IMR-90 (cell line): ENCODE measurements around the gene KIF25. TPM values are rescaled to one million over a fixed set of nuclear protein-coding genes. Genes with fewer than 3 reads are reported as not detected.

Source experiments
- ATAC-seq: fragments of 200-7000 bp; cut with Tn5 transposase; 2 replicates; pipeline ENCODE4 v1.9.1; 2020; ENCODE audit warnings: low read depth, mild to moderate bottlenecking, moderate library complexity
- BruUV-seq: library from RNA; stranded (reverse); fragments of 400-500 nt; replicated peaks from 2 replicates; lab custom pipeline; 2021; lab: Mats Ljungman, UMichigan
- CTCF ChIA-PET: fragments of 300-600 bp; formaldehyde crosslinking; extraction: SDS; loops from one replicate; lab custom pipeline; 2021; ENCODE audit warnings: antibody characterized with exemption; lab: Yijun Ruan, JAX
- POLR2A ChIA-PET: fragments of 300-600 bp; sonication (Branson Sonifier 250); formaldehyde crosslinking; loops from one replicate; lab custom pipeline; 2022; ENCODE audit warnings: antibody characterized with exemption; ENCODE audit not compliant: unreplicated experiment; lab: Charles Lee
- DNase-seq: peaks from one replicate; pipeline ENCODE4 v3.0.0; 2013
- H2AFZ ChIP-seq: replicated peaks from 2 replicates; pipeline ENCODE3; 2013; ENCODE audit warnings: low read length, mild to moderate bottlenecking; ENCODE audit not compliant: poor library complexity
- H2AK5ac ChIP-seq: 2 replicates; pipeline ENCODE4 v1.6.1; 2013; ENCODE audit warnings: low read depth, low read length, inconsistent platforms
- H2AK9ac ChIP-seq: replicated peaks from 2 replicates; pipeline ENCODE3; 2013; ENCODE audit warnings: mild to moderate bottlenecking, low read depth, low read length, moderate library complexity; ENCODE audit not compliant: poor library complexity
- H2BK120ac ChIP-seq: 2 replicates; pipeline ENCODE4 v1.6.1; 2013; ENCODE audit warnings: low read depth, low read length, inconsistent platforms
- H2BK15ac ChIP-seq: 3 replicates; pipeline ENCODE4 v1.6.1; 2013; ENCODE audit warnings: low read depth, low read length, inconsistent platforms
- H2BK20ac ChIP-seq: 2 replicates; pipeline ENCODE4 v1.6.1; 2013; ENCODE audit warnings: low read depth, mild to moderate bottlenecking, inconsistent platforms, low read length, moderate library complexity
- H2BK5ac ChIP-seq: 2 replicates; pipeline ENCODE4 v1.6.1; 2013; ENCODE audit warnings: mild to moderate bottlenecking, low read depth, low read length, inconsistent platforms; ENCODE audit not compliant: poor library complexity, severe bottlenecking
- H3K14ac ChIP-seq: replicated peaks from 2 replicates; pipeline ENCODE4 v1.6.1; 2013; ENCODE audit warnings: low read depth, low read length, inconsistent platforms
- H3K18ac ChIP-seq: 2 replicates; pipeline ENCODE4 v1.6.1; 2013; ENCODE audit warnings: low read depth, low read length, control low read depth
- H3K23ac ChIP-seq: 2 replicates; pipeline ENCODE4 v1.6.1; 2013; ENCODE audit warnings: low read depth, low read length, inconsistent platforms
- H3K27ac ChIP-seq: 2 replicates; pipeline ENCODE4 v1.5.1; 2013; ENCODE audit warnings: mild to moderate bottlenecking, control low read depth, low read length; ENCODE audit not compliant: insufficient read depth
- H3K27me3 ChIP-seq: 2 replicates; pipeline ENCODE4 v1.6.1; 2013; ENCODE audit warnings: low read length; ENCODE audit not compliant: control insufficient read depth, insufficient read depth
- H3K36me3 ChIP-seq: 2 replicates; pipeline ENCODE4 v1.6.1; 2013; ENCODE audit warnings: low read length, mixed read lengths; ENCODE audit not compliant: control insufficient read depth, insufficient read depth
- H3K4ac ChIP-seq: 2 replicates; pipeline ENCODE4 v1.6.1; 2013; ENCODE audit warnings: low read depth, low read length, inconsistent platforms
- H3K4me1 ChIP-seq: 2 replicates; pipeline ENCODE4 v1.6.1; 2013; ENCODE audit warnings: low read length, mixed read lengths; ENCODE audit not compliant: control insufficient read depth, insufficient read depth
- H3K4me2 ChIP-seq: 2 replicates; pipeline ENCODE4 v1.6.1; 2013; ENCODE audit warnings: low read depth, mild to moderate bottlenecking, control low read depth, low read length, moderate library complexity
- H3K4me3 ChIP-seq: 2 replicates; pipeline ENCODE4 v1.5.1; 2013; ENCODE audit warnings: low read depth, mild to moderate bottlenecking, control low read depth, low read length, moderate library complexity; ENCODE audit not compliant: insufficient read depth
- H3K56ac ChIP-seq: 2 replicates; pipeline ENCODE4 v1.6.1; 2013; ENCODE audit warnings: low read length, inconsistent platforms; ENCODE audit not compliant: insufficient read depth; ENCODE audit errors: extremely low read depth
- H3K79me1 ChIP-seq, 2 experiments: 2 replicates each; pipeline ENCODE4 v1.6.1; 2013; ENCODE audit warnings: low read length in 2 of 2, inconsistent platforms in 1 of 2, low read depth in 1 of 2
- H3K9ac ChIP-seq: 2 replicates; pipeline ENCODE4 v1.6.1; 2013; ENCODE audit warnings: low read depth, low read length, control low read depth
- H3K9me1 ChIP-seq: 2 replicates; pipeline ENCODE4 v1.6.1; 2013; ENCODE audit warnings: low read length, inconsistent platforms; ENCODE audit not compliant: insufficient read depth
- H3K9me3 ChIP-seq: 2 replicates; pipeline ENCODE4 v1.6.1; 2013; ENCODE audit warnings: low read length; ENCODE audit not compliant: control insufficient read depth, insufficient read depth
- H4K20me1 ChIP-seq: 2 replicates; pipeline ENCODE4 v1.6.1; 2013; ENCODE audit warnings: low read length, inconsistent platforms; ENCODE audit not compliant: insufficient read depth
- H4K5ac ChIP-seq: 2 replicates; pipeline ENCODE4 v1.6.1; 2013; ENCODE audit warnings: mild to moderate bottlenecking, low read depth, low read length, control low read depth
- H4K8ac ChIP-seq, 2 experiments: 2 replicates each; pipeline ENCODE4 v1.6.1; 2013; ENCODE audit warnings: low read depth in 2 of 2, low read length in 2 of 2, control low read depth in 1 of 2, inconsistent platforms in 1 of 2
- H4K91ac ChIP-seq: 2 replicates; pipeline ENCODE4 v1.6.1; 2013; ENCODE audit warnings: low read depth, low read length, inconsistent platforms; ENCODE audit not compliant: insufficient read depth
- BHLHE40 ChIP-seq: fragments of 150-350 bp; IDR thresholded peaks from 2 replicates; pipeline ENCODE4 v1.6.1; 2016; ENCODE audit warnings: mild to moderate bottlenecking, low read depth, low read length
- CHD1 ChIP-seq: IDR thresholded peaks from 2 replicates; pipeline ENCODE4 v1.6.1; 2012; ENCODE audit warnings: low read depth, low read length, improper control_type of control experiment
- CTCF ChIP-seq: conservative IDR thresholded peaks from 2 replicates; pipeline ENCODE4 v1.5.1; 2012; ENCODE audit warnings: mild to moderate bottlenecking, low read depth, low read length, improper control_type of control experiment
- ELK1 ChIP-seq: fragments of 150-350 bp; IDR thresholded peaks from 2 replicates; pipeline ENCODE4 v1.6.1; 2016; ENCODE audit warnings: low read depth, mild to moderate bottlenecking, low read length, moderate library complexity, borderline replicate concordance
- POLR2A ChIP-seq: IDR thresholded peaks from 2 replicates; pipeline ENCODE4 v1.6.1; 2012; ENCODE audit warnings: mild to moderate bottlenecking, low read depth, low read length
- WGBS, 2 experiments: methylation state at CpG; one replicate each; pipeline versions ENCODE4 v1.1.5 to v1.1.7; 2013; ENCODE audit warnings: missing lambda C conversion rate in 2 of 2; ENCODE audit not compliant: insufficient read length in 1 of 2; ENCODE audit errors: extremely low coverage in 2 of 2; 5-methylcytosine and 5-hydroxymethylcytosine counted together
- dilution Hi-C: fragments of 300-500 bp; cut with HindIII; formaldehyde crosslinking; loops from one replicate; pipeline ENCODE4 v1.14.3; 2018; ENCODE audit warnings: low sequenced_read_pairs; ENCODE audit not compliant: unreplicated experiment
- in situ Hi-C: fragments of 300-500 bp; cut with MboI; formaldehyde crosslinking; loops from 3 replicates; pipeline ENCODE4 v1.14.3; 2019; ENCODE audit warnings: low sequenced_read_pairs, inconsistent platforms, mixed read lengths
- intact Hi-C: fragments of 100-400 bp; cut with micrococcal nuclease; formaldehyde crosslinking; loops from 2 replicates; pipeline ENCODE4 v1.10.0; 2022
- polyA plus RNA-seq, 3 experiments: library from polyadenylated mRNA; depleted of rRNA; stranded (reverse); fragments of >200 nt; gene quantifications; 2 replicates each; pipeline ENCODE4 v1.2.3, GENCODE V29; 2012; ENCODE audit warnings: low replicate concordance in 1 of 3
- total RNA-seq: library from RNA; depleted of rRNA; stranded (reverse); fragments of >200 nt; gene quantifications from 2 replicates; pipeline ENCODE4 v1.2.3, GENCODE V29; 2012

Gene KIF25
- total and polyA plus RNA-seq, 2 of the 4 experiments (the other 2 are of a cell fraction): not detected

DNA sequence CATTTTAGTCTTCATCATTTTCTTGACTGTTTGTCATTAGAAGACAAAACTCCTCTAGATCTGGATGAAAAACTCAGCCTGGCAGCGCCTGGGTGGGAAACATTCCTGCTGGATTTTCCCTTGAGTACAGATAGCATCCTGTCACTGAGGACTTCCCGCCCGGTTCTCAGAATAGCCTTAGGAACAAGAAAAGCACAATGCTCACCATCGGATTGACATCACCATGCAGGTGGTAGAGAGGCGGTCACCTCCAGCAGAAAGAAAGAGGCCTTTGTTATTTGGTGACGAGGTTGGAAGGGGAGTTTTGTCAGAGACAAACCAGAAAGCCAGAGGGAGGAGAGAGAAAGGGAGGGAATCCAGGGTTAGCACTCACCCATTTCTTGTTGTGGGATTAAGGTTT is 39.8 kb downstream of the KIF25 start:
- Histone ChIP-seq H3K4ac (peak overlapping the region; percentile 39; the same call in 1 of the 2 replicates), H2BK15ac (peak overlapping the region; percentile 15; the same call in 1 of the 3 replicates), H3K36me3 (no peaks in the 10 kb centered on the region), H2BK5ac (no peak overlapping the region), H4K91ac (no peak overlapping the region), H3K9me1 (peaks cover 5% of the 10 kb centered on the region; the same call in 1 of the 2 replicates), H4K5ac (0 out of 2 replicates have a peak overlapping the region, but pooled peaks have one; percentile 12), H3K23ac (0 out of 2 replicates have a peak overlapping the region, but pooled peaks have one; percentile 25), H3K4me3 (no peak overlapping the region), H3K79me1 (no peaks in the 10 kb centered on the region), H3K14ac (0 out of 2 replicates have a peak overlapping the region, but pooled peaks have one; percentile 35), H4K8ac (peak overlapping the region in 1 of 2 experiments; percentile 5; a peak in 1 of 4 replicates), H2AK9ac (no peak overlapping the region), H2AFZ (peak overlapping the region; percentile 33), H3K4me1 (peaks cover 6% of the 10 kb centered on the region), H4K20me1 (no peaks in the 10 kb centered on the region), H2BK20ac (peak overlapping the region; percentile 17), H3K27me3 (no peaks in the 10 kb centered on the region), H3K9ac (no peak overlapping the region), H2BK120ac (peak overlapping the region; percentile 16; the same call in 1 of the 2 replicates), H2AK5ac (0 out of 2 replicates have a peak overlapping the region, but pooled peaks have one; percentile 15), H3K4me2 (no peak overlapping the region), H3K56ac (no peak overlapping the region), H3K9me3 (peaks cover 3% of the 10 kb centered on the region; the same call in 1 of the 2 replicates), H3K18ac (peak overlapping the region; percentile 9; the same call in 1 of the 2 replicates), H3K27ac (no peak overlapping the region)
- ATAC-seq (no peak), DNase-seq (no peak)
- intact Hi-C loops (loop anchor here (10.0 kb wide), 2 partner anchors 82 to 212 kb away; partner anchors contain the start of gene AFDN), in situ Hi-C loops (no loop called here), dilution Hi-C loops (no loop called here)
- ChIA-PET CTCF (no interaction called here), POLR2A (no interaction called here)
- TF ChIP-seq CTCF: no peak
- no peak for TF ChIP-seq POLR2A
- no peak for TF ChIP-seq BHLHE40
- TF ChIP-seq ELK1: no peak
- TF ChIP-seq CHD1: no peak
- 90% methylated on average over 2 of the region's 6 CpGs; no CpG with 5 or more reads in 1 of the 2 experiments for WGBS, 2 experiments
- BruUV-seq: no TSS peak
